HG03066 (cell line): ENCODE data around the gene SFT2D1.
"Not testable (repeated sequence)": the region's sequence is repeated elsewhere in the genome, so short reads cannot be mapped to it uniquely, and the experiment has no call there.

Experiments used
- ATAC-seq: cut with Tn5 transposase; IDR thresholded peaks from one replicate; pipeline ENCODE4 v1.9.1; 2021; ENCODE audit warnings: low read depth; ENCODE audit not compliant: unreplicated experiment

The SFT2D1 gene

GRCh38 chr6:166342349-166343149 is at the start of gene SFT2D1:
Gene SFT2D1, minus strand, starts transcription at chr6:166342545. Its CDS starts 64 bp downstream, at chr6:166342481.
- ATAC-seq, result peak; percentile 93

- ATAC-seq, result no peak
Observed at GRCh38 chr6:166389119-166389518, 46.8 kb upstream of the SFT2D1 start.

- no peak for ATAC-seq
Observed at GRCh38 chr6:166388290-166389004, 46.1 kb upstream of the SFT2D1 start.

GRCh38 chr6:166387642-166388289 is 45.4 kb upstream of the SFT2D1 start:
- no peak for ATAC-seq

- not testable (repeated sequence) for ATAC-seq
Observed at GRCh38 chr6:166387098-166387497, 44.8 kb upstream of the SFT2D1 start.

- no peak for ATAC-seq
Observed at GRCh38 chr6:166386111-166386510, 43.8 kb upstream of the SFT2D1 start.

- ATAC-seq, result peak; percentile 2
Observed at GRCh38 chr6:166383802-166384363, 41.5 kb upstream of the SFT2D1 start.

GRCh38 chr6:166382933-166383801 is 40.8 kb upstream of the SFT2D1 start, which contains the start of gene MPC1:
Gene MPC1, minus strand, starts transcription at chr6:166382940. Its CDS starts 64 bp downstream, at chr6:166382876.
- ATAC-seq, result peak; percentile 83

GRCh38 chr6:166382500-166382932 is 40.2 kb upstream of the SFT2D1 start:
- peak; percentile 4 for ATAC-seq

GRCh38 chr6:166381733-166382499 is 39.6 kb upstream of the SFT2D1 start:
- ATAC-seq, result peak; percentile 53

GRCh38 chr6:166381381-166381732 is 39.0 kb upstream of the SFT2D1 start:
- no peak for ATAC-seq

- ATAC-seq, result no peak
Observed at GRCh38 chr6:166379800-166380199, 37.5 kb upstream of the SFT2D1 start.

- no peak for ATAC-seq
Observed at GRCh38 chr6:166379103-166379586, 36.8 kb upstream of the SFT2D1 start.

GRCh38 chr6:166377721-166378120 is 35.4 kb upstream of the SFT2D1 start:
- ATAC-seq, result no peak

GRCh38 chr6:166375013-166375412 is 32.7 kb upstream of the SFT2D1 start:
- no peak for ATAC-seq

- ATAC-seq, result no peak
Observed at GRCh38 chr6:166370489-166370888, 28.1 kb upstream of the SFT2D1 start.

GRCh38 chr6:166369782-166370181 is 27.4 kb upstream of the SFT2D1 start:
- no peak for ATAC-seq

GRCh38 chr6:166366921-166367320 is 24.6 kb upstream of the SFT2D1 start:
- ATAC-seq, result no peak

- ATAC-seq, result no peak
Observed at GRCh38 chr6:166365806-166366205, 23.5 kb upstream of the SFT2D1 start.
